Kidney tubule cell (primary cell): ENCODE data around the gene ALDH3B1.
"Not testable (repeated sequence)": the region's sequence is repeated elsewhere in the genome, so short reads cannot be mapped to it uniquely, and the experiment has no call there.

Experiments used
- DNase-seq: peaks from one replicate; pipeline ENCODE4 v3.0.0-alpha.2; 2018; ENCODE audit warnings: low spot score

ALDH3B1 gene

GRCh38 chr11:68010090-68011041 is at the start of gene ALDH3B1:
ALDH3B1 (plus strand) TSS chr11:68010327; CDS start chr11:68015298, 4,971 bp downstream.
- DNase-seq, result peak; percentile 87

GRCh38 chr11:67963217-67963616 is 46.9 kb upstream of the ALDH3B1 start:
- DNase-seq, result not testable (repeated sequence)

GRCh38 chr11:67963879-67964278 is 46.2 kb upstream of the ALDH3B1 start:
- not testable (repeated sequence) for DNase-seq

GRCh38 chr11:67964746-67965145 is 45.4 kb upstream of the ALDH3B1 start:
- DNase-seq, result not testable (repeated sequence)

- DNase-seq, result not testable (repeated sequence)
These were observed 44.2 kb upstream of the ALDH3B1 start for GRCh38 chr11:67965830-67966348.

GRCh38 chr11:67974746-67975145 is 35.4 kb upstream of the ALDH3B1 start:
- DNase-seq, result not testable (repeated sequence)

GRCh38 chr11:67978766-67979418 is 31.2 kb upstream of the ALDH3B1 start:
- peak; percentile 16 for DNase-seq

- not testable (repeated sequence) for DNase-seq
These were observed 28.9 kb upstream of the ALDH3B1 start for GRCh38 chr11:67981226-67981625.

- DNase-seq, result not testable (repeated sequence)
These were observed 27.8 kb upstream of the ALDH3B1 start for GRCh38 chr11:67982255-67982857.

GRCh38 chr11:67983951-67984350 is 26.2 kb upstream of the ALDH3B1 start:
- no peak for DNase-seq

- DNase-seq, result not testable (repeated sequence)
These were observed 24.8 kb upstream of the ALDH3B1 start for GRCh38 chr11:67985302-67985701.

GRCh38 chr11:67990546-67991346 is 19.4 kb upstream of the ALDH3B1 start:
- DNase-seq, result not testable (repeated sequence)

GRCh38 chr11:67991347-67992121 is 18.6 kb upstream of the ALDH3B1 start:
- not testable (repeated sequence) for DNase-seq

GRCh38 chr11:67993821-67994220 is 16.3 kb upstream of the ALDH3B1 start:
- DNase-seq, result peak; percentile 41

- DNase-seq, result not testable (repeated sequence)
These were observed 15.7 kb upstream of the ALDH3B1 start for GRCh38 chr11:67994387-67994786.

GRCh38 chr11:67995129-67995528 is 15.0 kb upstream of the ALDH3B1 start:
- DNase-seq, result not testable (repeated sequence)

- DNase-seq, result not testable (repeated sequence)
These were observed 14.5 kb upstream of the ALDH3B1 start for GRCh38 chr11:67995579-67995978.

GRCh38 chr11:67996051-67996450 is 14.1 kb upstream of the ALDH3B1 start:
- no peak for DNase-seq

- DNase-seq, result no peak
These were observed 13.3 kb upstream of the ALDH3B1 start for GRCh38 chr11:67996622-67997474.
